ENCODE measurements around the gene PIK3C2G. TPM values are rescaled to one million over a fixed set of nuclear protein-coding genes. Genes with fewer than 3 reads are reported as not detected.

The PIK3C2G gene
- total RNA-seq, 3 donors from 2014 or later = 0.23 to 0.43 (median 0.32) TPM

DNA sequence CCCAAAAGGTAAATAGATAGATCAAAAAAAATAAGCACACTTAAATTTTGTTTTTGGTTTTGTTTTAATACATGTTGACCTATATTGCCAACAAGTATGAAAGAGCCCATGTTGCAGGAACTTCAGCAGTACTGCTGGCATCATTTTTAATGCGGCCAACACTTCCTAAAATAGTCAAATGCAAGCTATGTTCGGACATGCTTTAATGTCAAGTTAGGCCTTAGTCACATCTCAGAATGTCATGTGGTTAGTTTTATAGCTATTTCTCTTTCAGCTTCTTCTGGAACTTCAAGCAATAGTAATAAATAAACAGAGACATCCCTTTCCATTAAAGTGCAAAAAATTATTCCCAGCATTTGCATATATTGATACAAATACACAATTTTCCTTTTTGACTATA is 153.4 kb downstream of the PIK3C2G start:
- Histone ChIP-seq H3K9me3 (no peaks in the 10 kb centered on the region), H3K4me3 (no peak overlapping the region), H3K4me1 (ENCODE audit: low read depth) (no peaks in the 10 kb centered on the region), H3K36me3 (ENCODE audit: low read depth) (no peaks in the 10 kb centered on the region)
- DNase-seq (no peak), ATAC-seq (no peak)
- intact Hi-C loops (cut with DNase I, micrococcal nuclease) = no loop called here
- TF ChIP-seq, protein P1, sequence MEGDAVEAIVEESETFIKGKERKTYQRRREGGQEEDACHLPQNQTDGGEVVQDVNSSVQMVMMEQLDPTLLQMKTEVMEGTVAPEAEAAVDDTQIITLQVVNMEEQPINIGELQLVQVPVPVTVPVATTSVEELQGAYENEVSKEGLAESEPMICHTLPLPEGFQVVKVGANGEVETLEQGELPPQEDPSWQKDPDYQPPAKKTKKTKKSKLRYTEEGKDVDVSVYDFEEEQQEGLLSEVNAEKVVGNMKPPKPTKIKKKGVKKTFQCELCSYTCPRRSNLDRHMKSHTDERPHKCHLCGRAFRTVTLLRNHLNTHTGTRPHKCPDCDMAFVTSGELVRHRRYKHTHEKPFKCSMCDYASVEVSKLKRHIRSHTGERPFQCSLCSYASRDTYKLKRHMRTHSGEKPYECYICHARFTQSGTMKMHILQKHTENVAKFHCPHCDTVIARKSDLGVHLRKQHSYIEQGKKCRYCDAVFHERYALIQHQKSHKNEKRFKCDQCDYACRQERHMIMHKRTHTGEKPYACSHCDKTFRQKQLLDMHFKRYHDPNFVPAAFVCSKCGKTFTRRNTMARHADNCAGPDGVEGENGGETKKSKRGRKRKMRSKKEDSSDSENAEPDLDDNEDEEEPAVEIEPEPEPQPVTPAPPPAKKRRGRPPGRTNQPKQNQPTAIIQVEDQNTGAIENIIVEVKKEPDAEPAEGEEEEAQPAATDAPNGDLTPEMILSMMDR (IDR thresholded peaks at IDR 0.05) = no peak

DNA sequence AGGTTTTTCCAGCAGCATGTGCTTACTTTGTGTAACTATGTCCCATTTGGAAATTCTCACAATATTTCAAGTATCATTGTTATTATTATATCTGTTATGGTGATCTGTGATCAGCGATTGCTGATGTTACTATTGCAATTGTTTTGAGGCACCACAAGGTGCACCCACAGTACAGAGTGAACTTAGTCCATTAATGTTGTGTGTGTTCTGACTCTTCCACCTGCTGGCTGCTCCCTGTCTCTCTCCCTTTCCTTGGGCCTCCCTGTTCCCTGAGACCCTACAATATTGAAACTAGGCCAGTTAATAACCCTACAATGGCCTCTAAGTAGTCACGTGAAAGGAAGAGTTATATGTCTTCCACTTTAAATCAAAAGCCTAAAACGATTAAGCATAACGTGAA is 153.9 kb downstream of the PIK3C2G start:
- no peak for DNase-seq
- TF ChIP-seq, protein P1 (IDR thresholded peaks at IDR 0.05) = no peak
- no peaks in the 10 kb centered on the region for H3K36me3 ChIP-seq (ENCODE audit: low read depth)
- H3K4me1 ChIP-seq (ENCODE audit: low read depth) = no peaks in the 10 kb centered on the region
- intact Hi-C loops (cut with DNase I, micrococcal nuclease) = no loop called here
- no peaks in the 10 kb centered on the region for H3K9me3 ChIP-seq
- no peak overlapping the region for H3K4me3 ChIP-seq
- ATAC-seq = no peak

DNA sequence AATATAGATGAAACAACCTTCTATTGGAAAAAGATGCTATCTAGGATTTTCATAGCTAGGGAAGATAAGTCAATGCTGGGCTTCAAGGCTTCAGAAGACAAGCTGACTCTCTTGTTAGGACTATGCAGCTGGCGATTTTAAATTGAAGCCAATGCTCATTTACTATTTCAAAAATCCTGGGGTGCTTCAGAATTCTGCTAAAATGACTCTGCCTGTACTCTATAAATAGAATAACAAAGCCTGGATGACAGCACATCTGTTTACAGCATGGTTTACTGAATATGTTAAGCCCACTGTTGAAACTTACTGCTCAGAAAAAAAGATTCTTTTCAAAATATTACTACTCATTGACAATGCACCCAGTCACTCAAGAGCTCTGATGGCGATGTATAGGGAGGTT is 155.1 kb downstream of the PIK3C2G start:
- H3K4me1 ChIP-seq (ENCODE audit: low read depth) = no peaks in the 10 kb centered on the region
- H3K9me3 ChIP-seq = no peaks in the 10 kb centered on the region
- DNase-seq (no peak), ATAC-seq (no peak)
- H3K36me3 ChIP-seq (ENCODE audit: low read depth) = no peaks in the 10 kb centered on the region
- TF ChIP-seq, protein P1 (IDR thresholded peaks at IDR 0.05) = no peak
- H3K4me3 ChIP-seq = no peak overlapping the region
- intact Hi-C loops (cut with DNase I, micrococcal nuclease) = no loop called here

DNA sequence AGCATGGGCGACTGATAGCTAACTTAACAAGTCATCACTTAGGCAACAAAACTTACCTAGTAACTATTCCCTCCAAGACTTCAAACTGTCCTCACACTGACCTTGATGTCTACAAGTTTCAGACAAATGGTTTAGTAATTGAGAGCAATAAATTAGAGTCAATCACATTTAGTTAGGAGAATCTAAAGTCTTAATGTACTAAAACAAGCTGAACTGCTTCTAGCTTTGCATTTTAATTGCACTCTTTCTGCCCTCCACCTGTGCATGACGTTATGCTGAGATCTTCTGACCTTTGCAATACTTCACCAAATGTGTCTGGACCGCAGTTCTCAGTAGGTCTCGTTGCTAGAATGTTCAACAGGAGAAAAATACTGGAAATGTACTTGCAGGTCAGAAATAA is 158.0 kb downstream of the PIK3C2G start:
- TF ChIP-seq, protein P1 (IDR thresholded peaks at IDR 0.05) = no peak
- Histone ChIP-seq H3K9me3 (no peaks in the 10 kb centered on the region), H3K36me3 (ENCODE audit: low read depth) (no peaks in the 10 kb centered on the region), H3K4me3 (no peak overlapping the region), H3K4me1 (ENCODE audit: low read depth) (no peaks in the 10 kb centered on the region)
- intact Hi-C loops (cut with DNase I, micrococcal nuclease) = no loop called here
- DNase-seq (no peak), ATAC-seq (no peak)

DNA sequence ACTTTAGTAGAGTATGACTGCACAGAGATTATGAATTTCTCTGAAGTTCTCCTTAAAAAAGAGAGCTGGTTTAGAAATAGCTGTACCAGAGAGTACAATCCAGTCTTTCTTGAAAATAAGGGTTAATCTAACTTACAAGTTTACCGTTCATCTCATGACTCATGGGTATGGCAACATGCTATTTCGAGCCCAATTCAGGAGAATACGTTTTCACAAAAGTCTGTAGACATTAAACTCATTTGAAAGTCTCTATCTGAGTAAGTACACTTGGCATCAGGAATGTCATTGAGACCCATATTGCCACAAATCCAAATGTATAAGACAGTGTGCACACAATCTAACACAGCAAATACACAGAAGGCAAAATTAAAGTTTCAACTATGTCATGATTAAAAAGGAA is 160.5 kb downstream of the PIK3C2G start:
- no peak for DNase-seq
- TF ChIP-seq, protein P1 (IDR thresholded peaks at IDR 0.05) = no peak
- Histone ChIP-seq H3K36me3 (ENCODE audit: low read depth) (no peaks in the 10 kb centered on the region), H3K9me3 (no peaks in the 10 kb centered on the region), H3K4me3 (no peak overlapping the region), H3K4me1 (ENCODE audit: low read depth) (no peaks in the 10 kb centered on the region)
- no peak for ATAC-seq
- intact Hi-C loops (cut with DNase I, micrococcal nuclease) = no loop called here

DNA sequence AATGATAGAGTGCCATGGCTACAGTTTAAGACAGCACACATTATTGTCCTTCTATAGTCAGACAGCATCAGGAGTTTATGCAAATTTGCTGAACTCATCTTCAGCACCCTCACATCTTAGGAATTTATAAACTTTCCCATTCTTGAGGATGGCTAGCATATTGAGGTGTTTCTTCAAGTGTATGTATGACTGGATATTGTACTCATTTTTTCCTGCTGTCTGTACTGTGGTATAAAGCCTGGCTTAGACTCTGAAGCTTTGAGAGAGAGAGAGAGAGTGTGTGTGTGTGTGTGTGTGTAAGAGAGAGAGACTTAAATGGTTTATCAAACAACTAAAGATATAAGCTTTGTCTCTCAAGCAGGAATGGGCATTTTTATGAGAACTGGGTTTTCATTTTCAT is 161.6 kb downstream of the PIK3C2G start:
- Histone ChIP-seq H3K4me3 (no peak overlapping the region), H3K36me3 (ENCODE audit: low read depth) (no peaks in the 10 kb centered on the region), H3K4me1 (ENCODE audit: low read depth) (no peaks in the 10 kb centered on the region), H3K9me3 (no peaks in the 10 kb centered on the region)
- intact Hi-C loops (cut with DNase I, micrococcal nuclease) = no loop called here
- TF ChIP-seq, protein P1 (IDR thresholded peaks at IDR 0.05) = no peak
- ATAC-seq (no peak), DNase-seq (no peak)

All from mucosa of descending colon (tissue), 3 donors.